Type B pancreatic cell (in vitro differentiated cells): Measurements from ENCODE around the gene TSLP. TPM values are rescaled to one million over a fixed set of nuclear protein-coding genes. Genes with fewer than 3 reads are reported as not detected.
A peak's percentile ranks its signal among the peaks of the same experiment; 100 is the strongest.

Experiments
- DNase-seq: peaks from one replicate; pipeline ENCODE4 v3.0.0; 2021; ENCODE audit warnings: mixed read lengths; ENCODE audit not compliant: unreplicated experiment; ENCODE audit errors: extremely low spot score
- H3K27ac Mint-ChIP-seq: 2 replicates; pipeline ENCODE4 v1.8.0; 2021; ENCODE audit warnings: mild to moderate bottlenecking, mixed read lengths
- H3K27me3 Mint-ChIP-seq: 2 replicates; pipeline ENCODE4 v1.8.0; 2021; ENCODE audit warnings: mixed read lengths
- H3K36me3 Mint-ChIP-seq: 2 replicates; pipeline ENCODE4 v1.8.0; 2021; ENCODE audit warnings: mixed read lengths
- H3K4me1 Mint-ChIP-seq: one replicate; pipeline ENCODE4 v1.8.0; 2021; ENCODE audit warnings: mixed read lengths; ENCODE audit not compliant: unreplicated experiment
- H3K4me3 Mint-ChIP-seq: 2 replicates; pipeline ENCODE4 v1.8.0; 2021; ENCODE audit warnings: mild to moderate bottlenecking, mixed read lengths
- H3K9me3 Mint-ChIP-seq: 2 replicates; pipeline ENCODE4 v1.8.0; 2021; ENCODE audit warnings: mixed read lengths
- total RNA-seq: library from RNA; stranded (reverse); gene quantifications from 2 replicates; pipeline ENCODE4 v1.2.1, GENCODE V29; 2021; ENCODE audit warnings: low replicate concordance
- TF ChIP-seq, protein P1 (sequence below): fragments of 200-600 bp; sonication (generic); conservative IDR thresholded peaks from 2 replicates; pipeline ENCODE4 v1.5.0; 2021; ENCODE audit warnings: antibody characterized with exemption, mild to moderate bottlenecking

Gene TSLP
- total RNA-seq, 1 donor from 2014 or later, result not detected

DNA sequence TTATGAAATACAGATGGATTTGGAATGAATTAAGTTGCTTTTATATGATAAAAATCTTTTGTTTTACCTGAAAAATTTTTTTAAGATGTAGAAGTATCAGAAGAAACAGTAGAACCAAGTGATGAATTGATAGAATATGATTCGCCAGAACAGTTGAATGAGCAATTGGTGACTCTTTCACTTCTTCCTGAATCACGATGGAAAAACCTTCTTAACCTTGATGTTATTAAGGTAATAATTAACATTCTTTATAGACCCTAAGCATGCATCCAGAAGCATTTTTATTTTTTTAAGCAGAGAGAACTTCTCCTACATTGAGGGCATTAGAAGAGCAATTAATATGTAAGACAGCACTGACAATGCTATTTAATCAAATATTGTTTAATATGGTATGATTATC, 49.4 kb downstream of the TSLP start:
- DNase-seq, result no peak
- TF ChIP-seq, protein P1, sequence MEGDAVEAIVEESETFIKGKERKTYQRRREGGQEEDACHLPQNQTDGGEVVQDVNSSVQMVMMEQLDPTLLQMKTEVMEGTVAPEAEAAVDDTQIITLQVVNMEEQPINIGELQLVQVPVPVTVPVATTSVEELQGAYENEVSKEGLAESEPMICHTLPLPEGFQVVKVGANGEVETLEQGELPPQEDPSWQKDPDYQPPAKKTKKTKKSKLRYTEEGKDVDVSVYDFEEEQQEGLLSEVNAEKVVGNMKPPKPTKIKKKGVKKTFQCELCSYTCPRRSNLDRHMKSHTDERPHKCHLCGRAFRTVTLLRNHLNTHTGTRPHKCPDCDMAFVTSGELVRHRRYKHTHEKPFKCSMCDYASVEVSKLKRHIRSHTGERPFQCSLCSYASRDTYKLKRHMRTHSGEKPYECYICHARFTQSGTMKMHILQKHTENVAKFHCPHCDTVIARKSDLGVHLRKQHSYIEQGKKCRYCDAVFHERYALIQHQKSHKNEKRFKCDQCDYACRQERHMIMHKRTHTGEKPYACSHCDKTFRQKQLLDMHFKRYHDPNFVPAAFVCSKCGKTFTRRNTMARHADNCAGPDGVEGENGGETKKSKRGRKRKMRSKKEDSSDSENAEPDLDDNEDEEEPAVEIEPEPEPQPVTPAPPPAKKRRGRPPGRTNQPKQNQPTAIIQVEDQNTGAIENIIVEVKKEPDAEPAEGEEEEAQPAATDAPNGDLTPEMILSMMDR, result no peak
- no peaks in the 10 kb centered on the region for H3K4me1 Mint-ChIP-seq
- H3K27me3 Mint-ChIP-seq, result no peaks in the 10 kb centered on the region
- no peaks in the 10 kb centered on the region for H3K9me3 Mint-ChIP-seq
- no peak overlapping the region for H3K4me3 Mint-ChIP-seq
- no peak overlapping the region for H3K27ac Mint-ChIP-seq
- H3K36me3 Mint-ChIP-seq, result peaks cover 8% of the 10 kb centered on the region

DNA sequence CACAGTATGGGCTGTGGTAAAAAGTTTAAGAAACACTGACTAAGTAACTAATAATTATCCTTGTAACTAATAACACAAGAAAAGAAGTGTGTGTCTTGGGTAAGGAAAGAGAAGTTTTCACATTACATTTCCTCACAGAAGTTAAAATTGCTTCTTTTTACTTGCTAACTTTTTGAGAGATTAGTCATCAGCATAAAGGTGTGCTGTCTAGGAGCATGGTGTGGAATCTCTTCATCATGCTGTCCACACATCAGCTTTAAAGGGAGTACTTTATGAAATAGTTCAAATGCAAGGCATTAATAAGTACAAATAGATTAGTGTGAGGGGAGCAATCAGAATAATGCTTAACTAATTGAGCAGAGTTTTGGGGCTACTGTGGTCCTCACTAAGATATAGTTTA, 50.4 kb downstream of the TSLP start:
- Mint-ChIP-seq H3K4me1 (no peaks in the 10 kb centered on the region), H3K36me3 (peaks cover 13% of the 10 kb centered on the region), H3K4me3 (no peak overlapping the region), H3K27me3 (no peaks in the 10 kb centered on the region), H3K9me3 (no peaks in the 10 kb centered on the region), H3K27ac (no peak overlapping the region)
- no peak for DNase-seq
- TF ChIP-seq, protein P1, result no peak

DNA sequence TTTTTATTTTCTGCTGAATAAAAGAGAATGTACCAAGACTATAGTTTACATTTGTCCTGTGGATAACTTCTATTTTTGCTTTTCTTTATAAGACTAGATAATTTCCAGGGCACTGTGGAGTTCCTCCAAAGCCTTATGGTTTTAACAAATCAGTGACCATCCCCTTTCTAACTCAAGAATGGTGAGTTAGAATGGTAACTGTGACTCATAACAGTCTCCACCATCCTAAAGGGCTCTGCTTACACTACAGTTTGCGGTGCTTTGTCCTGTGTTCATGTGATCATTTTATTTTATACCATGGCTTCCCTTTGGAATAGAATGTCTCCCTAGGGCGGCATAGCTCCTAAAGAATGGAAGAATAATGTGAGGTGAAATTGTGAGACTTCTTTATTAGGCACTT, 50.9 kb downstream of the TSLP start:
- H3K4me3 Mint-ChIP-seq, result no peak overlapping the region
- TF ChIP-seq, protein P1, result no peak
- no peaks in the 10 kb centered on the region for H3K4me1 Mint-ChIP-seq
- no peak for DNase-seq
- peaks cover 15% of the 10 kb centered on the region for H3K36me3 Mint-ChIP-seq
- H3K9me3 Mint-ChIP-seq, result no peaks in the 10 kb centered on the region
- H3K27me3 Mint-ChIP-seq, result no peaks in the 10 kb centered on the region
- H3K27ac Mint-ChIP-seq, result no peak overlapping the region

DNA sequence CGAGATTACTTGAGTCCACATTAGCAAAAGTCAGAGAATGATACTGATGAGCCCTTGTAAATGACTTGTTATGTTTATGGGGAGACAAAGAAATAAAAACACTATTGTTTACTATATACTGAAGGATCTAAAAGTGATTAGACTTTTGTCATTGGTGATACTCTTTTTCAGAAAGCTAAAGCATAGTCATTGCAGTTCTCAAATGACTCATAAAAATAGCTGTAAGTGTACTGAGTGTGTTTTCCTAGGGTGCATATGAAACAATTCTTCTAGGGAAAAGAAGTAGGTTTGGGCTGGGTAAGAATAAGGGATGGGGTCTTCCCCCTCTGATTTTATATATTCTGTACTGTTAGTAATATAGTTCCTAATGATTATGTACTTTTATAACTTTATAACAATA, 53.3 kb downstream of the TSLP start:
- Mint-ChIP-seq H3K36me3 (peaks cover 30% of the 10 kb centered on the region), H3K4me1 (peaks cover 4% of the 10 kb centered on the region), H3K9me3 (no peaks in the 10 kb centered on the region), H3K4me3 (no peak overlapping the region), H3K27me3 (no peaks in the 10 kb centered on the region), H3K27ac (no peak overlapping the region)
- TF ChIP-seq, protein P1, result no peak
- no peak for DNase-seq

DNA sequence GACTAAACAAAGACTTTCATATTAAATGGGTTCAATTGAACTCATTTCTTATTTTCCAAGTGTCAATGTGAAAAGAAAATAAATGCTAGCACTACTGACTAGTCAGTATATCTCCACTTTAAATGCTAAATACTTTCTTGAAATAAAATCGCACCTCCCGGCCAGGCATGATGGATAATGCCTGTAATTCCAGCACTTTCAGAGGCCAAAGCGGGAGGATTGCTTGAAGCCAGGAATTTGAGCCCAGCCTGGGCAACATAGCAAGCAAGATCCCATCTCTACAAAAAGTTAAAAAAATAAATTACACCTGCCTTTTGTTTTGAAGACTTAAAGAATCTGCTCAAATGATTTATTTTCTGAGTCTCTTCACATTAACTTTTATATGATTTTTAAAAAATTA, 55.4 kb downstream of the TSLP start:
- H3K36me3 Mint-ChIP-seq, result peaks cover 25% of the 10 kb centered on the region
- H3K9me3 Mint-ChIP-seq, result no peaks in the 10 kb centered on the region
- no peak overlapping the region for H3K4me3 Mint-ChIP-seq
- H3K27me3 Mint-ChIP-seq, result no peaks in the 10 kb centered on the region
- no peak for DNase-seq
- peaks cover 10% of the 10 kb centered on the region for H3K4me1 Mint-ChIP-seq
- peak overlapping the region; percentile 24 for H3K27ac Mint-ChIP-seq
- TF ChIP-seq, protein P1, result no peak

Other genes with a start within 250 kb of the TSLP start
- 23.8 and 31.6 TPM in 2 replicates for gene WDR36, start 20.6 kb downstream of the TSLP start, total RNA-seq
- 11.2 and 15.6 TPM in 2 replicates for gene CAMK4, start 152.7 kb downstream of the TSLP start, total RNA-seq